Right cardiac atrium (tissue), 5 donors: Measurements from ENCODE around the gene HNRNPH1. TPM values are rescaled to one million over a fixed set of nuclear protein-coding genes. Genes with fewer than 3 reads are reported as not detected.

Experiments
- ATAC-seq, 2 donors: fragments of 200-7000 bp; cut with Tn5 transposase; one replicate each; pipeline versions ENCODE4 v1.8.0 to v1.9.1; 2020; ENCODE audit warnings: moderate library complexity in 2 of 2, mild to moderate bottlenecking in 1 of 2
- DNase-seq, 3 donors: peaks; one replicate each; pipeline ENCODE4 v3.0.0-alpha.2; 2020
- H3K27ac ChIP-seq: one replicate; pipeline ENCODE4 v1.5.1; 2013; ENCODE audit warnings: mild to moderate bottlenecking, low read length, control low read depth, moderate library complexity
- H3K27me3 ChIP-seq: one replicate; pipeline ENCODE4 v1.6.1; 2013; ENCODE audit not compliant: control insufficient read depth, insufficient read depth
- H3K4me1 ChIP-seq: one replicate; pipeline ENCODE4 v1.6.1; 2013; ENCODE audit warnings: low read length; ENCODE audit not compliant: control insufficient read depth, insufficient read depth
- H3K4me3 ChIP-seq: one replicate; pipeline ENCODE4 v1.5.1; 2013; ENCODE audit warnings: low read length, control low read depth
- H3K9me3 ChIP-seq: one replicate; pipeline ENCODE4 v1.6.1; 2013; ENCODE audit warnings: low read length; ENCODE audit not compliant: control insufficient read depth
- WGBS: extraction: QIAGEN DNeasy Blood & Tissue Kit; methylation state at CpG from one replicate; pipeline ENCODE4 v1.1.7; 2013; 5-methylcytosine and 5-hydroxymethylcytosine counted together
- intact Hi-C, 4 donors: fragments of 100-400 bp; cut with DNase I; formaldehyde crosslinking; loops; one replicate each; pipeline versions ENCODE4 v1.11.0 to v1.14.0; 2022 to 2023
- polyA plus RNA-seq: library from polyadenylated mRNA; stranded (reverse); fragments of 200-250 nt; gene quantifications from one replicate; pipeline ENCODE4 v1.2.3, GENCODE V29; 2013
- total RNA-seq, 4 donors: library from RNA; stranded (reverse); fragmentation: NEBNext Ultra II Directional; extraction: Animal tissue kit (Norgen Biotek cat#: 25700); gene quantifications; one replicate each; pipeline ENCODE4 v1.2.1, GENCODE V29; 2021
- donor health status: healthy with polysubstance abuse.
- donor health status: DM: no; HTN: yes; CAD: no.
- donor health status: DM: no; HTN: no; CAD: no.
- donor health status: DM: no; HTN: yes; CAD: no; lungs with severe emphysema.
- donor health status: DM: yes; HTN: yes; CAD: no.

Gene HNRNPH1
- total and polyA plus RNA-seq, 5 donors: 121 to 253 (median 214) TPM

- Histone ChIP-seq H3K9me3 (no peaks in the 10 kb centered on the region), H3K27ac (no peak overlapping the region), H3K27me3 (no peaks in the 10 kb centered on the region), H3K4me3 (no peak overlapping the region), H3K4me1 (no peaks in the 10 kb centered on the region)
- WGBS: 82% methylated on average over 2 of the region's 2 CpGs
- DNase-seq (no peak), ATAC-seq (no peak)
- intact Hi-C loops: no loop called here
Observed at GRCh38 chr5:179564526-179564925, 58.9 kb downstream of the HNRNPH1 start.

Other genes starting within 250 kb of the HNRNPH1 start
- 10 to 100 TPM; 22.1 to 25.6 (median 24.3) TPM for gene RUFY1, start 73.1 kb downstream of the HNRNPH1 start, total RNA-seq
- gene RUFY1, start 73.1 kb downstream of the HNRNPH1 start, polyA plus RNA-seq: 18.9 TPM
- not detected for gene CBY3, start 57.4 kb upstream of the HNRNPH1 start, total RNA-seq
- not detected for gene CBY3, start 57.4 kb upstream of the HNRNPH1 start, polyA plus RNA-seq
- gene CANX, start 75.3 kb upstream of the HNRNPH1 start, total RNA-seq: 100 to 1,000 TPM; 413 to 694 (median 527) TPM
- gene CANX, start 75.3 kb upstream of the HNRNPH1 start, polyA plus RNA-seq: 119 TPM
- gene MAML1, start 109.2 kb upstream of the HNRNPH1 start, total RNA-seq: 10 to 100 TPM; 13.4 to 15.6 (median 14.6) TPM
- 9.1 TPM for gene MAML1, start 109.2 kb upstream of the HNRNPH1 start, polyA plus RNA-seq
- 10 to 100 TPM; 17.3 to 24.3 (median 22.6) TPM for gene LTC4S, start 170.3 kb upstream of the HNRNPH1 start, total RNA-seq
- gene LTC4S, start 170.3 kb upstream of the HNRNPH1 start, polyA plus RNA-seq: 18.6 TPM
- 10 to 100 TPM; 71.8 to 82.2 (median 80.9) TPM for gene MGAT4B, start 183.2 kb upstream of the HNRNPH1 start, total RNA-seq
- gene MGAT4B, start 183.2 kb upstream of the HNRNPH1 start, polyA plus RNA-seq: 56.7 TPM
- 100 to 1,000 TPM; 307 to 406 (median 370) TPM for gene SQSTM1, start 197.2 kb upstream of the HNRNPH1 start, total RNA-seq
- gene SQSTM1, start 197.2 kb upstream of the HNRNPH1 start, polyA plus RNA-seq: 257 TPM
- gene MRNIP, start 235.1 kb upstream of the HNRNPH1 start, total RNA-seq: 10 to 100 TPM; 12.3 to 20.1 (median 16.4) TPM
- gene MRNIP, start 235.1 kb upstream of the HNRNPH1 start, polyA plus RNA-seq: 20.5 TPM